RWPE1 (cell line): ENCODE data around the gene WDFY2.

Experiments used
- CTCF ChIA-PET: fragments of 350-600 bp; sonication (Branson Sonifier 250); formaldehyde crosslinking; extraction: SDS; loops from one replicate; lab custom pipeline; 2021; lab: Yijun Ruan, JAX
- POLR2A ChIA-PET: fragments of 400-600 bp; formaldehyde crosslinking; extraction: SDS; loops from one replicate; lab custom pipeline; 2020; ENCODE audit warnings: antibody characterized with exemption; ENCODE audit not compliant: low non-redundant PET; lab: Yijun Ruan, JAX
- DNase-seq: peaks from one replicate; pipeline ENCODE4 v3.0.0; 2012; ENCODE audit warnings: low spot score
- H3K27ac ChIP-seq: fragments of 450-650 bp; 2 replicates; pipeline ENCODE4 v1.5.1; 2017
- TF ChIP-seq, protein P1 (sequence below): fragments of 450-650 bp; conservative IDR thresholded peaks from 2 replicates; pipeline ENCODE4 v1.5.1; 2017; ENCODE audit warnings: low read depth, mild to moderate bottlenecking

Gene WDFY2

DNA sequence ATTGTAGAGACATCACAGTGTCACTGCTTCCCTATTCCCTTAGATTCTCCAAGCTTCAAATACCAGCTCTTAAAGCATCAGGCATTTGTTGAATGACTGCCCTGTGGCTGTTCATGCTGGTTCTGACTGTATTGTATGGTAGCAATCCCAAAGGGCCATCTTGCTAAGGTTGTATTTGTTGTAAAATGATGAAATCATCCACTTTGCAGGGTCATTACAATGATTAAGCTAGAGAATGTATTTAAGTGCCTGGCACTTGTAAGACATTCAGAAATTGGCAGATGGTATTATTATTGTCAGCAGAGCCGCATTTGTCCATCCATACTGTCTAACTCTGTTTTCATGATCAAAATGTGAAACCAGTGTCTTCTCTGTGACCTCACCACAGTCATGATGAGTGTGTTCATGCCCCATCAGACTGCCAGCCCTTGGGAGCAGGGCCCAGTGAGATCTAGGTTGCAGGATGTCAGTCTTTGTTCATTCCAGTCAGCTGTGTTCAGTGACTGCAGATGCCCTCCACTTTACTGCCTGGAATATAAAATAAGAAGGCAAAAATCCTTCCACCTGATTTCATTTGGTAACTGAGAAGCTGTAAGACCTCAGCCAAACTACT lies 133.6 kb downstream of the WDFY2 start:
- CTCF ChIA-PET: no interaction called here
- DNase-seq: no peak
- H3K27ac ChIP-seq: no peak overlapping the region

DNA sequence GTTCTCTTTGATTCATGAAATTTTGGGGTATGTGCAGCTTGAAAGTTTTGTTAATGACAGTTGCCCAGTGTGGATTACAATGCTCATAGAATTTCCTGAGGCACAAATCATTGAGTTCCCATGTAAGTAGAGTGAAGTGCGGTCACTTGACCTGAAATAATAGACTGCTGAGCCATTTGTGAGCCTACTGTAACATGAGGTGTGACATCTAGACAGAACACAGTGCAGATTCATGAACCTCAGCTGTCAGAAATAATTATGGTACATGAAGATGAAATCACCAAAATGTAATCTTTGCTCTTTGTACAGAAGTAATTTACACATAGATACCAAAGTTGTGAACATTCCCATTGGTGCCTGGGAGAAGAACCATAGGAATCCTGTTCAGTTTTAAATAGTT lies 135.1 kb downstream of the WDFY2 start:
- POLR2A ChIA-PET: no interaction called here
- CTCF ChIA-PET: interaction anchor here (0.6 kb wide), 1 partner anchor 19 kb away, joined by 3 read pairs; no protein-coding TSS in a partner anchor
- no peak for DNase-seq
- no peak overlapping the region for H3K27ac ChIP-seq
- TF ChIP-seq, protein P1, sequence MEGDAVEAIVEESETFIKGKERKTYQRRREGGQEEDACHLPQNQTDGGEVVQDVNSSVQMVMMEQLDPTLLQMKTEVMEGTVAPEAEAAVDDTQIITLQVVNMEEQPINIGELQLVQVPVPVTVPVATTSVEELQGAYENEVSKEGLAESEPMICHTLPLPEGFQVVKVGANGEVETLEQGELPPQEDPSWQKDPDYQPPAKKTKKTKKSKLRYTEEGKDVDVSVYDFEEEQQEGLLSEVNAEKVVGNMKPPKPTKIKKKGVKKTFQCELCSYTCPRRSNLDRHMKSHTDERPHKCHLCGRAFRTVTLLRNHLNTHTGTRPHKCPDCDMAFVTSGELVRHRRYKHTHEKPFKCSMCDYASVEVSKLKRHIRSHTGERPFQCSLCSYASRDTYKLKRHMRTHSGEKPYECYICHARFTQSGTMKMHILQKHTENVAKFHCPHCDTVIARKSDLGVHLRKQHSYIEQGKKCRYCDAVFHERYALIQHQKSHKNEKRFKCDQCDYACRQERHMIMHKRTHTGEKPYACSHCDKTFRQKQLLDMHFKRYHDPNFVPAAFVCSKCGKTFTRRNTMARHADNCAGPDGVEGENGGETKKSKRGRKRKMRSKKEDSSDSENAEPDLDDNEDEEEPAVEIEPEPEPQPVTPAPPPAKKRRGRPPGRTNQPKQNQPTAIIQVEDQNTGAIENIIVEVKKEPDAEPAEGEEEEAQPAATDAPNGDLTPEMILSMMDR: no peak

More for the DNA sequence above, 133.6 kb downstream of the WDFY2 start:
- POLR2A ChIA-PET: no interaction called here
- TF ChIP-seq, protein P1: no peak

DNA sequence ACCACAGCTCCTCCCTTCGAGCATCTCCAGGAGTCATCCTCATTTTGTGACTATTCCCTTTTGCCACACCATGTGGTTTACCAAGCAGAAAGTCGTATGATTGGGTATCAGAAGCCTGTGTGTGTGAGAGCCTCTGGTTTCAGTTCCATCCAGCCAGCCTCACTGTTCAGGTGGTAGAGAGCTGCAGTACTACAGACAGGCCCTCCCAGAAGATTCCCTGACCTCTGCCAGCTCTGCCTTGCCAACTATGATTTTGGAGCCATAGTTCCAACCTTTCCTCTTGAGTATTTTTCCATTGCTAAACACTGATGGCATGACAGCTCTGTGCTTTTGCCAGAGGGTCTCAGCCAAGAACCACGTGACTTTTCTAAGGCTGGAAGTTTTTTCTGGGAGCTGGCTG lies 137.2 kb downstream of the WDFY2 start:
- POLR2A ChIA-PET: no interaction called here
- TF ChIP-seq, protein P1: no peak
- CTCF ChIA-PET: interaction anchor here (0.6 kb wide), 1 partner anchor 357 kb away, joined by 3 read pairs; no protein-coding TSS in a partner anchor
- no peak overlapping the region for H3K27ac ChIP-seq
- no peak for DNase-seq

DNA sequence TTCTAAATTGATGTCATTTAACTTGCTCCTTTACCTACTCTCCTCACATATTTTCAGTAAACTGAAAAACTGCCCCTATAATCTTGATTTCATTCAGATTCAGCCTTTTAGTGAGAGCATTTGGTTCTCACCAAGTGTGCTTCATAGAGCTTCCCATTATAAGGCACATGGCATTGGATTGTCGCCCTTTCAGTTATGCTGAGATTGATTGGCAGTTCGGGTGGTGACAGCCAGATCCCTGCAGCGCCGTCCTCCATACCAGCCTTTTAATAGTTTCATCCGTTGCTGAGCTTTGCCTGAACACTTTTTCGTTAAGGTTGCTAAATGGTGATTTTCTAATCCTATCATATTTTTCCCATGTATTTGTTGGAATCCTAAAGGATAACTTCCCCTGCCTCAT lies 139.3 kb downstream of the WDFY2 start:
- POLR2A ChIA-PET: interaction anchor here (0.6 kb wide), 1 partner anchor 269 kb away, joined by 5 read pairs; no protein-coding TSS in a partner anchor
- CTCF ChIA-PET: no interaction called here
- H3K27ac ChIP-seq: no peak overlapping the region
- TF ChIP-seq, protein P1: no peak
- no peak for DNase-seq

DNA sequence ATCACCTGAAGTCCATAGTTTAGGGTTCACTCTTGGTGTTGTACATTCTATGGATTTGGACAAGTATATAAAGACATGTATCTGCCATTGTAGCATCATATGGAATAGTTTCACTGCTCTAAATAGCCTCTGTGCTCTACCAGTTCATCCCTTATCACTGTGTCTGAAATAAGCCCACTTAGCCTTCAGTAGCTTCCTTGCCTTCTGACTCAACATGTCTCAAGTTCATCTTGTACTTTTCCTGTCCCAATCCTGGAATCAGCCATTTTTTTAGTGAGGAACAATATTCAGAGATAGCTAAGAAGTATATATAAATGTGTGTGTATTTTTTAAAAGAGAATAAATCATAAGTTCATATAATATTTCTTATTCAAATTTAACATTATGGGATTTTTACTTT lies 140.5 kb downstream of the WDFY2 start:
- DNase-seq: no peak
- ChIA-PET POLR2A (no interaction called here), CTCF (interaction anchor here (1.2 kb wide), 1 partner anchor 74 kb away, joined by 3 read pairs; no protein-coding TSS in a partner anchor)
- no peak overlapping the region for H3K27ac ChIP-seq
- TF ChIP-seq, protein P1: no peak

DNA sequence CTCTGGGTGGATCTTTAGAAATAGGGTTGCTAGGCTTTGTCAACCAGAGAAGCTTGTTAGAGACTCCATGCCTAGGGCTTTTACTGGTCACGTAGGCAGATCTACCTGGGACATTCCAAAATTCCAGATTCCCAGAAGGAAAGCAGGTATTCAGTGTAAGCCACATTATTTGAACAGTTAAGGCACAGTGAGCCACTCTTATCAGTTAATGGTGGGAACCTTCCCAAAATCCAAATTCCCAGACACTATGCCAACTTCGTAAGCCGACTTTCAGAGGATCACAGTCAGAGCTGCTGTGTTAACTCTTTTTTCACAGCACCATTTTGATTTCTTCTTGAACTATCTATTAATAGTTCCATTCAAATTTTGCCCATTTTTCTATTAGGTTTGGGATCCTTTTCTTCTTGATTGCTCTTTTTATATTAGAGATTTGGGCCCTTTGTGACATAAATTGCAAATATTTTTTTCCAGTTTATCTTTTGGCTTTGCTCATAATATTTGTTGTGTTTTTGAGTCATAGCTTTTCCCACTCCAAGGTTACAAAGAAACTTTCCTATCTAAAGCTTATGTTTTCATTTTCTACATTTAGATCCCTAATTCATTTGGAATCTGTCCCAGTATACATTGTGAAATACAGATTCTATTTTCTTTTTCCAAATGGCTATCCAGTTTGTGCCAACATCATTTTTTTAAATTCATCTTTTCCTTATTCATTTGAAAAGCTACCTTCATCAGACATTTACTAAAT lies 142.4 kb downstream of the WDFY2 start:
- no peak for DNase-seq
- H3K27ac ChIP-seq: no peak overlapping the region
- POLR2A ChIA-PET: no interaction called here
- CTCF ChIA-PET: no interaction called here
- TF ChIP-seq, protein P1: no peak
